ENCODE data around the gene STK24. TPM values are rescaled to one million over a fixed set of nuclear protein-coding genes. Genes with fewer than 3 reads are reported as not detected.

The STK24 gene
- total and polyA plus RNA-seq, 2 of the 8 experiments (the other 6 are each of a cell fraction or from before 2014, with no cell fraction given): 62.8 to 143 TPM

- no peak overlapping the region for H2AK5ac ChIP-seq (ENCODE audit: low read depth, low read length)
- no peaks in the 10 kb centered on the region for H3K27me3 ChIP-seq (replicated peaks in 1 of 4; ENCODE audit: control insufficient read depth in 3 of 4, extremely low read depth in 1 of 4, insufficient read depth in 3 of 4, low read length in 3 of 4)
- no peak overlapping the region for H3K4ac ChIP-seq (replicated peaks; ENCODE audit: insufficient read length, low read depth, low read length)
- no peak overlapping the region for H2BK20ac ChIP-seq (ENCODE audit: low read length)
- no peak overlapping the region for H3K14ac ChIP-seq (ENCODE audit: insufficient read length)
- H3K36me3 ChIP-seq (ENCODE audit: control insufficient read depth in 2 of 4, insufficient read depth in 4 of 4, low read length in 3 of 4): no peaks in the 10 kb centered on the region; a peak in 1 of 8 replicates
- H3K4me3 ChIP-seq (ENCODE audit: extremely low read depth in 1 of 4, insufficient read depth in 2 of 4, low read depth in 3 of 4, low read length in 4 of 4): no peak overlapping the region
- H2BK120ac ChIP-seq (replicated peaks; ENCODE audit: low read depth, low read length): no peak overlapping the region
- H2BK5ac ChIP-seq (ENCODE audit: low read depth, low read length): peak overlapping the region; percentile 28; the same call in 1 of the 2 replicates
- no peak overlapping the region for H2AFZ ChIP-seq (ENCODE audit: low read length)
- no peak overlapping the region for H3K9ac ChIP-seq (replicated peaks in 1 of 4; ENCODE audit: extremely low read depth in 1 of 4, low read depth in 3 of 4, low read length in 3 of 4)
- H3K79me2 ChIP-seq (ENCODE audit: control insufficient read depth in 1 of 2, insufficient read depth in 2 of 2, low read length in 2 of 2): peaks cover 56 to 100% of the 10 kb centered on the region in 2 experiments
- H4K8ac ChIP-seq (ENCODE audit: extremely low read depth, insufficient read depth, low read length): no peak overlapping the region
- peak overlapping the region; percentile 11 to 12; a peak in 3 of 4 replicates for H3K4me2 ChIP-seq (ENCODE audit: insufficient read depth in 1 of 2, low read depth in 2 of 2, low read length in 2 of 2)
- WGBS, 2 experiments (ENCODE audit: extremely low coverage in 1 of 2, insufficient coverage in 1 of 2, insufficient read length in 1 of 2, insufficient replicate concordance in 2 of 2, low coverage in 1 of 2, low lambda C conversion rate in 2 of 2, missing lambda C conversion rate in 1 of 2): 86% methylated on average over 10 of the region's 10 CpGs; no CpG with 5 or more reads in 1 of the 2 experiments
- no peak overlapping the region for H2BK12ac ChIP-seq (ENCODE audit: low read depth, low read length)
- no peak overlapping the region for H3K23ac ChIP-seq (ENCODE audit: insufficient read length)
- no peaks in the 10 kb centered on the region; the same call in 1 of the 2 replicates for H3K23me2 ChIP-seq (ENCODE audit: low read depth, low read length)
- peaks cover 29% of the 10 kb centered on the region for H3K79me1 ChIP-seq (ENCODE audit: low read depth, low read length)
- H3K4me1 ChIP-seq (replicated peaks in 1 of 4; ENCODE audit: control insufficient read depth in 3 of 4, insufficient read depth in 4 of 4, low read length in 3 of 4): peaks cover 6 to 34% (median 22%) of the 10 kb centered on the region in 4 experiments
- H3K18ac ChIP-seq (ENCODE audit: extremely low read depth, low read length): no peak overlapping the region
- H2BK15ac ChIP-seq (ENCODE audit: low read length): no peak overlapping the region
- no peak overlapping the region for H4K91ac ChIP-seq (replicated peaks; ENCODE audit: insufficient read length, low read length)
- FAIRE-seq (no peak), DNase-seq (ENCODE audit: low read depth in 1 of 2, low spot score in 2 of 2) (no peak)
- POLR2A ChIA-PET (ENCODE audit: partially characterized antibody): interaction anchor here (1.0 to 2.2 kb wide), 3 partner anchors 27 to 86 kb away, joined by 3 to 11 read pairs (median 3); no protein-coding TSS in a partner anchor
- no peak overlapping the region for H3K27ac ChIP-seq (ENCODE audit: low read depth, low read length)
- H4K5ac ChIP-seq (ENCODE audit: insufficient read length, low read depth, low read length): no peak overlapping the region
- H3K56ac ChIP-seq (replicated peaks; ENCODE audit: insufficient read length, low read depth, low read length): no peak overlapping the region
- H3K9me3 ChIP-seq (ENCODE audit: insufficient read depth in 2 of 2, low read depth in 1 of 2, low read length in 1 of 2): no peaks in the 10 kb centered on the region
- peaks cover 27 to 31% of the 10 kb centered on the region in 2 experiments for H4K20me1 ChIP-seq (replicated peaks in 1 of 2; ENCODE audit: control insufficient read depth in 1 of 2, insufficient read depth in 2 of 2, low read length in 2 of 2)
- CTCF ChIA-PET (ENCODE audit: partially characterized antibody): interaction anchor here (0.8 to 2.7 kb wide), 8 partner anchors 12 to 87 kb away, joined by 3 to 15 read pairs (median 4); no protein-coding TSS in a partner anchor
- TF ChIP-seq YY1 (IDR thresholded peaks at IDR 0.05; ENCODE audit: low read depth, low read length): no peak
- TF ChIP-seq CEBPB (IDR thresholded peaks at IDR 0.05; ENCODE audit: low read depth, low read length): no peak
- TF ChIP-seq TCF12 (IDR thresholded peaks at IDR 0.05; ENCODE audit: low read depth, low read length): no peak
- TF ChIP-seq, protein P1, sequence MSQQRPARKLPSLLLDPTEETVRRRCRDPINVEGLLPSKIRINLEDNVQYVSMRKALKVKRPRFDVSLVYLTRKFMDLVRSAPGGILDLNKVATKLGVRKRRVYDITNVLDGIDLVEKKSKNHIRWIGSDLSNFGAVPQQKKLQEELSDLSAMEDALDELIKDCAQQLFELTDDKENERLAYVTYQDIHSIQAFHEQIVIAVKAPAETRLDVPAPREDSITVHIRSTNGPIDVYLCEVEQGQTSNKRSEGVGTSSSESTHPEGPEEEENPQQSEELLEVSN (IDR thresholded peaks at IDR 0.05): no peak
- TF ChIP-seq USF2 (IDR thresholded peaks at IDR 0.05; ENCODE audit: low read length): no peak
- TF ChIP-seq CBX8 (IDR thresholded peaks at IDR 0.05; ENCODE audit: borderline replicate concordance, low read depth, low read length): no peak
- no peak for TF ChIP-seq ASH2L (IDR thresholded peaks at IDR 0.05; ENCODE audit: low read length)
- TF ChIP-seq ATF2 (IDR thresholded peaks at IDR 0.05; ENCODE audit: low read length): no peak
- TF ChIP-seq CREB1 (IDR thresholded peaks at IDR 0.05): no peak
- no peak for TF ChIP-seq EGR1 (IDR thresholded peaks at IDR 0.05; ENCODE audit: borderline replicate concordance, low read depth, low read length)
- no peak for TF ChIP-seq CHD1 (IDR thresholded peaks at IDR 0.05; ENCODE audit: low read depth, low read length)
These were observed 6.0 kb downstream of the STK24 start for GRCh38 chr13:98570929-98571372.
